H1 (cell line): ENCODE measurements around the gene GRM8. TPM values are rescaled to one million over a fixed set of nuclear protein-coding genes. Genes with fewer than 3 reads are reported as not detected.

ENCODE experiments used
- CTCF ChIA-PET: fragments of 300-600 bp; sonication (Branson Sonifier 250); formaldehyde crosslinking; loops from one replicate; lab custom pipeline; 2021; ENCODE audit not compliant: partially characterized antibody; lab: Charles Lee
- POLR2A ChIA-PET: fragments of 300-600 bp; sonication (Branson Sonifier 250); formaldehyde crosslinking; loops from one replicate; lab custom pipeline; 2021; ENCODE audit warnings: inconsistent platforms; ENCODE audit not compliant: partially characterized antibody; lab: Charles Lee
- DNase-seq, 2 experiments: peaks; one replicate each; pipeline versions ENCODE4 v3.0.0 to v3.0.0-alpha.2; 2010 to 2022; ENCODE audit warnings: low spot score in 2 of 2, low read depth in 1 of 2, mixed read lengths in 1 of 2
- FAIRE-seq: peaks from 2 replicates; lab custom pipeline; 2011; peaks lifted over from hg19 to GRCh38; lab: Jason Lieb, UNC
- H2AFZ ChIP-seq: 2 replicates; pipeline ENCODE4 v1.8.1; 2012; ENCODE audit warnings: low read length, inconsistent platforms
- H2AK5ac ChIP-seq: 2 replicates; pipeline ENCODE4 v1.6.1; 2013; ENCODE audit warnings: low read depth, low read length
- H2BK120ac ChIP-seq: replicated peaks from 2 replicates; pipeline ENCODE3; 2013; ENCODE audit warnings: low read depth, low read length, inconsistent platforms
- H2BK12ac ChIP-seq: 2 replicates; pipeline ENCODE4 v1.6.1; 2013; ENCODE audit warnings: low read depth, low read length
- H2BK15ac ChIP-seq: 2 replicates; pipeline ENCODE4 v1.6.1; 2013; ENCODE audit warnings: low read length
- H2BK20ac ChIP-seq: 2 replicates; pipeline ENCODE4 v1.6.1; 2013; ENCODE audit warnings: low read length
- H2BK5ac ChIP-seq: 2 replicates; pipeline ENCODE4 v1.6.1; 2013; ENCODE audit warnings: low read depth, low read length
- H3K14ac ChIP-seq: 2 replicates; pipeline ENCODE4 v1.6.1; 2013; ENCODE audit warnings: inconsistent platforms; ENCODE audit not compliant: insufficient read length
- H3K18ac ChIP-seq: 2 replicates; pipeline ENCODE4 v1.6.1; 2013; ENCODE audit warnings: low read length; ENCODE audit errors: extremely low read depth
- H3K23ac ChIP-seq: 2 replicates; pipeline ENCODE4 v1.6.1; 2013; ENCODE audit warnings: inconsistent platforms; ENCODE audit not compliant: insufficient read length
- H3K23me2 ChIP-seq: 2 replicates; pipeline ENCODE4 v1.6.1; 2013; ENCODE audit warnings: low read depth, low read length
- H3K27ac ChIP-seq: 2 replicates; pipeline ENCODE4 v1.6.1; 2011; ENCODE audit warnings: low read depth, low read length, inconsistent platforms
- H3K27me3 ChIP-seq, 4 experiments: replicated peaks in 1 of 4; 1 replicate in 1 of 4; 2 replicates in 3 of 4; pipeline versions ENCODE4 v1.6.1 to v1.8.1; 2011 to 2013; ENCODE audit warnings: low read length in 3 of 4, mild to moderate bottlenecking in 3 of 4, inconsistent platforms in 2 of 4, mixed read lengths in 2 of 4, moderate library complexity in 1 of 4; ENCODE audit not compliant: control insufficient read depth in 3 of 4, insufficient read depth in 3 of 4; ENCODE audit errors: extremely low read depth in 1 of 4
- H3K36me3 ChIP-seq, 4 experiments: 2 replicates each; pipeline versions ENCODE4 v1.6.1 to v1.8.1; 2011 to 2013; ENCODE audit warnings: mild to moderate bottlenecking in 4 of 4, low read length in 3 of 4, moderate library complexity in 2 of 4, control low read depth in 1 of 4, inconsistent platforms in 1 of 4; ENCODE audit not compliant: insufficient read depth in 4 of 4, control insufficient read depth in 2 of 4
- H3K4ac ChIP-seq: replicated peaks from 2 replicates; pipeline ENCODE3; 2013; ENCODE audit warnings: low read length, low read depth, mixed read lengths, inconsistent platforms; ENCODE audit not compliant: insufficient read length
- H3K4me1 ChIP-seq, 4 experiments: replicated peaks in 1 of 4; 1 replicate in 1 of 4; 2 replicates in 3 of 4; pipeline versions ENCODE4 v1.6.1 to v1.8.1; 2011 to 2013; ENCODE audit warnings: low read length in 3 of 4, inconsistent platforms in 2 of 4, mixed read lengths in 1 of 4; ENCODE audit not compliant: insufficient read depth in 4 of 4, control insufficient read depth in 3 of 4
- H3K4me2 ChIP-seq, 2 experiments: 2 replicates each; pipeline versions ENCODE4 v1.6.1 to v1.8.1; 2011 to 2013; ENCODE audit warnings: low read depth in 2 of 2, low read length in 2 of 2, control low read depth in 1 of 2, inconsistent platforms in 1 of 2, mild to moderate bottlenecking in 1 of 2; ENCODE audit not compliant: insufficient read depth in 1 of 2
- H3K4me3 ChIP-seq, 4 experiments: fragments of 200-600, 300-600 bp in 1 of 4; sonication (generic), shearing (Covaris generic), sonication (Bioruptor Twin) in 1 of 4; 2 replicates each; pipeline versions ENCODE4 v1.5.1 to v1.8.1; 2011 to 2016; ENCODE audit warnings: low read length in 4 of 4, low read depth in 3 of 4, control low read depth in 2 of 4, inconsistent platforms in 2 of 4, mild to moderate bottlenecking in 2 of 4, mixed read lengths in 1 of 4, moderate library complexity in 1 of 4; ENCODE audit not compliant: insufficient read depth in 2 of 4; ENCODE audit errors: extremely low read depth in 1 of 4
- H3K56ac ChIP-seq: replicated peaks from 2 replicates; pipeline ENCODE3; 2013; ENCODE audit warnings: low read depth, mild to moderate bottlenecking, mixed read lengths, low read length, inconsistent platforms; ENCODE audit not compliant: insufficient read length
- H3K79me1 ChIP-seq: 2 replicates; pipeline ENCODE4 v1.6.1; 2013; ENCODE audit warnings: low read depth, low read length, control low read depth
- H3K79me2 ChIP-seq, 2 experiments: 2 replicates each; pipeline versions ENCODE4 v1.6.1 to v1.8.1; 2012 to 2013; ENCODE audit warnings: low read length in 2 of 2, mild to moderate bottlenecking in 2 of 2, inconsistent platforms in 1 of 2; ENCODE audit not compliant: insufficient read depth in 2 of 2, control insufficient read depth in 1 of 2
- H3K9ac ChIP-seq, 4 experiments: replicated peaks in 1 of 4; 1 replicate in 1 of 4; 2 replicates in 3 of 4; pipeline versions ENCODE4 v1.6.1 to v1.8.1; 2011 to 2013; ENCODE audit warnings: low read depth in 3 of 4, low read length in 3 of 4, control low read depth in 2 of 4, mild to moderate bottlenecking in 2 of 4, moderate library complexity in 2 of 4, inconsistent platforms in 1 of 4; ENCODE audit errors: extremely low read depth in 1 of 4
- H3K9me3 ChIP-seq, 2 experiments: 2 replicates each; pipeline versions ENCODE4 v1.6.1 to v1.8.1; 2012 to 2013; ENCODE audit warnings: mild to moderate bottlenecking in 2 of 2, moderate library complexity in 2 of 2, control low read depth in 1 of 2, inconsistent platforms in 1 of 2, low read depth in 1 of 2, low read length in 1 of 2, mixed read lengths in 1 of 2; ENCODE audit not compliant: insufficient read depth in 2 of 2
- H4K20me1 ChIP-seq, 2 experiments: replicated peaks in 1 of 2; 2 replicates each; pipeline versions ENCODE3 to v1.8.1; 2011 to 2013; ENCODE audit warnings: inconsistent platforms in 2 of 2, low read length in 2 of 2, mild to moderate bottlenecking in 1 of 2; ENCODE audit not compliant: insufficient read depth in 2 of 2, control insufficient read depth in 1 of 2
- H4K5ac ChIP-seq: 2 replicates; pipeline ENCODE4 v1.6.1; 2013; ENCODE audit warnings: low read length, low read depth, mixed read lengths, inconsistent platforms; ENCODE audit not compliant: insufficient read length
- H4K8ac ChIP-seq: 2 replicates; pipeline ENCODE4 v1.8.0; 2013; ENCODE audit warnings: mild to moderate bottlenecking, moderate library complexity, low read length, inconsistent platforms; ENCODE audit not compliant: insufficient read depth; ENCODE audit errors: extremely low read depth
- H4K91ac ChIP-seq: replicated peaks from 2 replicates; pipeline ENCODE3; 2013; ENCODE audit warnings: low read length, mixed read lengths, inconsistent platforms; ENCODE audit not compliant: insufficient read length
- CHD1 ChIP-seq: IDR thresholded peaks from 2 replicates; pipeline ENCODE4 v1.6.1; 2012; ENCODE audit warnings: low read depth, low read length, improper control_type of control experiment
- POU5F1 ChIP-seq: IDR thresholded peaks from 2 replicates; pipeline ENCODE4 v1.6.1; 2011; ENCODE audit warnings: low read depth, mild to moderate bottlenecking, low read length, moderate library complexity
- WGBS, 2 experiments: shearing (Covaris generic) in 1 of 2; methylation state at CpG; one replicate each; pipeline versions ENCODE4 v1.1.6 to v1.1.7; 2013 to 2015; ENCODE audit warnings: low lambda C conversion rate in 2 of 2, mixed read lengths in 2 of 2, inconsistent platforms in 1 of 2, low coverage in 1 of 2, missing lambda C conversion rate in 1 of 2; ENCODE audit not compliant: insufficient replicate concordance in 2 of 2, insufficient coverage in 1 of 2, insufficient read length in 1 of 2; ENCODE audit errors: extremely low coverage in 1 of 2, missing lambda C conversion rate in 1 of 2; 5-methylcytosine and 5-hydroxymethylcytosine counted together
- polyA plus RNA-seq, 7 experiments: library from polyadenylated mRNA; depleted of rRNA in 3 of 7; stranded (reverse) in 5 of 7; unstranded in 2 of 7; fragments of >200 nt in 5 of 7; fragments of 200-250 nt in 2 of 7; gene quantifications; 1 replicate in 5 of 7; 2 replicates in 1 of 7; 4 replicates in 1 of 7; pipeline versions ENCODE4 v1.2.1 to v1.2.3, GENCODE V29; 2011 to 2013; ENCODE audit warnings: missing spikeins in 2 of 7, mixed read lengths in 2 of 7
- total RNA-seq: library from RNA; stranded (reverse); fragmentation: NEBNext Ultra II Directional; extraction: Animal tissue kit (Norgen Biotek cat#: 25700); gene quantifications from 2 replicates; pipeline ENCODE4 v1.2.1, GENCODE V29; 2021

Gene GRM8
- total and polyA plus RNA-seq, 2 of the 8 experiments (the other 6 are each of a cell fraction or from before 2014, with no cell fraction given): 2.6 to 2.8 TPM

GRCh38 chr7:127230192-127230925 is 22.4 kb downstream of the GRM8 start:
- Histone ChIP-seq H2BK5ac (no peak overlapping the region), H3K79me1 (no peaks in the 10 kb centered on the region), H4K5ac (no peak overlapping the region), H3K23me2 (no peaks in the 10 kb centered on the region; the same call in 1 of the 2 replicates), H3K4me1 (no peaks in the 10 kb centered on the region), H3K36me3 (no peaks in the 10 kb centered on the region), H2BK120ac (no peak overlapping the region), H3K4ac (no peak overlapping the region), H2BK15ac (no peak overlapping the region), H3K9ac (no peak overlapping the region), H2BK12ac (no peak overlapping the region), H4K20me1 (no peaks in the 10 kb centered on the region), H2AFZ (no peak overlapping the region), H2AK5ac (no peak overlapping the region), H4K8ac (no peak overlapping the region), H3K18ac (no peak overlapping the region), H3K14ac (no peak overlapping the region), H3K79me2 (no peaks in the 10 kb centered on the region), H3K27ac (no peak overlapping the region)
- POLR2A ChIA-PET: no interaction called here
- no peak for FAIRE-seq
- no peak for DNase-seq
- no peak for TF ChIP-seq CHD1
- no peak for TF ChIP-seq POU5F1
- TF ChIP-seq, all 59 proteins: peak for 0
- 96% methylated on average over 3 of the region's 3 CpGs; no CpG with 5 or more reads in 1 of the 2 experiments for WGBS, 2 experiments
- no peaks in the 10 kb centered on the region for H3K27me3 ChIP-seq
- H3K4me2 ChIP-seq: no peak overlapping the region
- no peak overlapping the region for H3K56ac ChIP-seq
- H3K23ac ChIP-seq: no peak overlapping the region
- CTCF ChIA-PET: interaction anchor here (0.8 to 3.8 kb wide), 3 partner anchors 9 to 22 kb away, joined by 3 to 22 read pairs (median 21); partner anchors contain the start of gene GRM8
- H3K9me3 ChIP-seq: no peaks in the 10 kb centered on the region
- no peak overlapping the region for H2BK20ac ChIP-seq
- H4K91ac ChIP-seq: no peak overlapping the region
- no peak overlapping the region for H3K4me3 ChIP-seq
